CD1c-positive myeloid dendritic cell (primary cell): Measurements from ENCODE around the gene TNIK.

ENCODE experiments used
- DNase-seq: peaks from one replicate; pipeline ENCODE4 v3.0.0-alpha.2; 2016; ENCODE audit errors: extremely low spot score

TNIK gene

GRCh38 chr3:171227828-171228227, 232.4 kb downstream of the TNIK start:
- DNase-seq = no peak

GRCh38 chr3:171227359-171227758, 232.8 kb downstream of the TNIK start:
- no peak for DNase-seq

GRCh38 chr3:171226794-171227193, 233.4 kb downstream of the TNIK start:
- DNase-seq = no peak

DNA sequence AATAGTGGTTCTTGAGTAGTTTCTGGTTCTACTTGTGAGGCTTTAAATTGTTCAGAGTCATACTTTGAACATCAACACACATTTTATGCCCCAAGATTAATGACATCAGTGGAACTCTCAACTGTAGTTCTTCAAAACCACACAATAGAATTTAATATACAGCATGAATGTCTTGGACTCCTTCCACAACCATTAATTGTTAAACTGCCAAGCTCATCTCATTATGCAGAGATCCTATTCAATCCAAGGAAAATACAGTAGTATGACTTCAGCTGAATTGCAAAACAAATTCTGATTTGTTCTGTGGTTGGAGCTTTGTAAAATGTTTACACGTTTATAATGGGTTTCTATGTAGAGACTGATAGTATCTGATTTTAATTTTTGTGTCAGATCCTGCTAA, 234.5 kb downstream of the TNIK start:
- no peak for DNase-seq

DNA sequence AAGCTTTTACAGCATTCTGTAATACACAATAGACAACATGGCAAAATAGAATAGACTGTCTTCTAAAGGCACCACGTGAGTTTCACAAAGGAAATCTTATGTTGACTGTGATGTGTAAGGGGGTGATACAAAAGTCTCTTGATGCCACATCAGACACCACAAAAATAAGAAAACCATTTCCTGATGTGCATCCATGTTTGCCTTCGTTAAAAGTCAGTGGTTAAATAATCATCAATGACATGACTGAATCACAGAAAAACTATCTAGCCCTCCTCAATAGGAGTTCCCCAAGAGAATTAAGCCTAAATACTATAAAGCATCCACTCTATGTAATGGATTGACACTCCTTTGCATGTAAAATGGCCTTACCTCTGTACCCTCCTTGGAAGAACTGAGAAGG, 235.0 kb downstream of the TNIK start:
- DNase-seq = no peak

DNA sequence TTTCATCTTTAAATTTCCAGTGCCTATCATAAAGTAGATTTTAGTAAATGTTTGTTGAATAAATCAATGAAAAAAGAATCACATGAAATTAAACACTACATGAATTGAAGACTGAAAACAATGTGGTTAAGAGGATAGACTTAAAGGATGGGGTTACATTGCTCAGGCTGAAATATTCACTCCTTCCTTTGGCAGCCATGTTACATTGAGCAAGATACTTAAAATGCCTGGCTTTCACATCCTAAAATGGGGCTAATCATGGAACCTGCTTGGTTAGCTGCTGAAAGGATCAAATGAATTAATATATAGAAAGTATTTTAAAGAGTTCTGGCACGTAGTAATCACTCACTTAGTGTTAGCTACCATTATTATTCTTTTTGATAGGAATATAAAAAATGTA, 236.8 kb downstream of the TNIK start:
- no peak for DNase-seq

DNA sequence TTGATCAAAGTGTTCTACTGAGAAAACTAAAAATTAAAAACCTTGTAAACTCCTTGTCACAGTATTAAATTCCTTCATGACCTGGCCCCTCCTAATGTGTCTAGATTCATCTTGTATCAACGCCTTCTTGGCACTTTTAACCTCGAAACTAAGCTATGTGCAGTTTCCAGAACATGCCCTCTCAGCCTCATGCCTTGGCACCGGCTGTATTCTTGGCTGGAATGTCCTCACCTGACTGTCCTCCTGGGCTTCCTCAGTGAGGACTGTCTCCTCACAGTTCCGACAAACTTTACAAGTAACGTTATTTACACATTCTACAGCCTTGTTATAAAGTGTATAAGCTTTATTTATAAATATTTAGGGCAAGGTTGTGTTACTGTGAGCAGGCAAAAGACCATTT, 237.2 kb downstream of the TNIK start:
- DNase-seq = no peak

GRCh38 chr3:171221597-171221996, 238.6 kb downstream of the TNIK start:
- no peak for DNase-seq

GRCh38 chr3:171221104-171221503, 239.1 kb downstream of the TNIK start:
- no peak for DNase-seq

- DNase-seq = no peak
Measured at GRCh38 chr3:171219258-171219657, 240.9 kb downstream of the TNIK start.

- no peak for DNase-seq
Measured at GRCh38 chr3:171218069-171218468, 242.1 kb downstream of the TNIK start.

DNA sequence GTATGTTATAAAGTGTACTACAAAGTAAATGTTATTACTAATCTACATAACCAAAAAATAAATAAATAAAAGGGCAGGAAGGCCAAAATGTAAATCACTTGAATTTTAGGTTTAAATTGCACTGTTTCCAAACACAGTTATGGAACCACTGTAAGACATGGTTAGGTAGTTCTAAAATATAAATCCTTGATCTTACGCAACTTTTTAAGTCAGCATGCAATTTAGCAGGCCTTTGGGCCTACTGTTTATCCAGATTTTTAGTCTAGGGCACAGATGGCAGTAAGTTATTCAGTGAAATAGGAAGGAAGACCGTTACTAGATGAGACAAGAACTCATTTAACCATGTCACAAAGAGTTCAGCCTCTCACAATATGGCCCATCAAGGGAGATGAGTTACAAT, 246.3 kb downstream of the TNIK start:
- no peak for DNase-seq

GRCh38 chr3:171213178-171213577, 247.0 kb downstream of the TNIK start:
- no peak for DNase-seq

- no peak for DNase-seq
Measured at GRCh38 chr3:171212648-171213047, 247.6 kb downstream of the TNIK start.

- DNase-seq = no peak
Measured at GRCh38 chr3:171206283-171206682, 253.9 kb downstream of the TNIK start.

DNA sequence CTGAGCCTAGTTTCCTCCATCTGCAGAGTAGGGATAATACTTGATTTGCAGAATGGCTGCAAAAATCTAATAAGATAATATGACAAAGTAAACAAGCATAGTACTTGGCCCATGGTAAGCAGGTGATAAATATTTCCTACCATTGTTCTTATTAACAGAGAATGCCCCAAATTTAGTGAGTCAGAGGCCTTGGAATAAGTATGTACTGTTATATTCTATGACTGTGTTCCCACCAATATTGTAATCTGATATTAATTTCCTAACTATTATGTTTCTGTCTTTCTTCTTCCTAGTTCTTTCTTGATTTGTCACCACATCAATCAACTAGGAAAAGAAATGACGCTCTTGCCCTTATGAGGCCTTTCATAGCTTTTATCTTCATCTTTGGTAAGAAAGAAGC, 255.3 kb downstream of the TNIK start:
- no peak for DNase-seq

- no peak for DNase-seq
Measured at GRCh38 chr3:171201825-171202224, 258.4 kb downstream of the TNIK start.

- no peak for DNase-seq
Measured at GRCh38 chr3:171200750-171201088, 259.5 kb downstream of the TNIK start.

GRCh38 chr3:171200052-171200749, 260.0 kb downstream of the TNIK start:
- no peak for DNase-seq

GRCh38 chr3:171199473-171199829, 260.8 kb downstream of the TNIK start:
- no peak for DNase-seq

- DNase-seq = no peak
Measured at GRCh38 chr3:171198781-171199472, 261.3 kb downstream of the TNIK start.

DNA sequence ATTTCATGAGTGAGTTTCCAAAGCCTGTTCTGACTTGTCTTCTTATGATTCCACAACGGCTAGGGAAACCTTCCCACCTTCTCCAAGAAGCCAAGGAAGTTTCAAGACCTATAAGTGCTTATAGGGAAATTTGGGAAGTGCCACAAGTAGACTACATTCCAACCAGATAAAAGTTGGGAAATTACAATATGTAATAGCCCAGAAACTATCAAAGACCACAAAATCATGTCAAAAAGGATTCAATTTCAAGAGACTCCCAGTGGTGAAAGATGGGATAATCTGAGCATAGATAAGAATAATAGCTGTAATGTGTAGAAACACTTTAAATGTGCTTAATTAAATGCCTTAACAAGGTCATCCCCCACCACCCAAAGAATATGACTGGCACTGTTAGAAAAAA, 264.5 kb downstream of the TNIK start:
- DNase-seq = no peak

DNA sequence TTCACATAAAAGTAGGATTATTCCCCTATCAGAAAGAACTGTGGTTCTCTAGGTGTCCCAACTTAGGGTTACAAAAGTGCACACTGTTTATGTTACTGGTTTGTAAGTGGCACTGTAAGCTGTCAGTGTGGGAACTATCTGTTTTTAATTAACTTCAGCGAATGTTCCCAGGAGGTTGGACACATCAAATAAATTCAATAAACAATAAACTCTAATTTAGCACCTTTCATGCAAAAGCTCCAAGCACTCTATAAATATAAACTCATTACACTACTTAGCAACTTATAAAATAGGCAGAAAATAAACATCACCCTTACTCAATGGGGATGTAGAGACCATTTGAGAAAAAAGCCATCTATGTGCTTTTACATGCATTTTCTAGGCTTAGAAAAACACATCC, 265.2 kb downstream of the TNIK start:
- no peak for DNase-seq

DNA sequence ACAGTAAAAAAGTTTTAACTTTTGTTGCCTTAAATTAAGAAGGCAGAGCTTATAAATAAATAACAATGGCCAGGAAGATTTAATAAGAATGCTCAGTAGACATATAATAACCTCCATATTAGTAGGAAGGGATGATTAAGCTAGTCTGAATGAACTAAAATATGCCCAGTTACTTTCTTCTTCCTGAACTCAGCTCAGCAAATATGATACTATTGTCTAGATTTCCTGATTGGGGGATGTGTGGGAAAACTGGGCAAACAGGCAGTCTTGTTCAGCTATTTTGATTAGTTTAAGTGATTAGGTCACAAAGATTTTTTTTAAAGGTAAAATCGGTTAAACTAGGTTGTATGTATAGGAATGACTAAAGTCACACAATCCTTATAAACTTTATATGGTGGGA, 266.5 kb downstream of the TNIK start:
- DNase-seq = no peak
